Measurements from ENCODE around the gene PPP1R9B. TPM values are rescaled to one million over a fixed set of nuclear protein-coding genes. Genes with fewer than 3 reads are reported as not detected.
A peak's percentile ranks its signal among the peaks of the same experiment; 100 is the strongest.

Gene PPP1R9B
- polyA plus RNA-seq, 1 donor from 2014 or later: 4.2 TPM

- H3K4me3 Mint-ChIP-seq: no peak overlapping the region
- peaks cover 0 to 5% (median 5%) of the 10 kb centered on the region in 3 donors for H3K4me1 Mint-ChIP-seq
- H3K9me3 Mint-ChIP-seq: no peaks in the 10 kb centered on the region
- no peaks in the 10 kb centered on the region for H3K27me3 Mint-ChIP-seq
- no peaks in the 10 kb centered on the region for H3K36me3 Mint-ChIP-seq
- H3K27ac Mint-ChIP-seq: no peak overlapping the region
Observed at GRCh38 chr17:50190293-50190602, 39.8 kb upstream of the PPP1R9B start.

- Mint-ChIP-seq H3K27ac (no peak overlapping the region), H3K9me3 (no peaks in the 10 kb centered on the region), H3K36me3 (no peaks in the 10 kb centered on the region), H3K4me1 (peaks cover 5 to 9% (median 9%) of the 10 kb centered on the region in 3 donors), H3K27me3 (no peaks in the 10 kb centered on the region), H3K4me3 (no peak overlapping the region)
Observed at GRCh38 chr17:50189550-50190292, 39.2 kb upstream of the PPP1R9B start.

- Mint-ChIP-seq H3K9me3 (no peaks in the 10 kb centered on the region), H3K4me1 (peaks cover 6 to 13% (median 12%) of the 10 kb centered on the region in 3 donors), H3K36me3 (no peaks in the 10 kb centered on the region), H3K4me3 (no peak overlapping the region), H3K27me3 (no peaks in the 10 kb centered on the region), H3K27ac (no peak overlapping the region)
Observed at GRCh38 chr17:50188921-50189549, 38.6 kb upstream of the PPP1R9B start.

GRCh38 chr17:50188531-50188920, 38.0 kb upstream of the PPP1R9B start:
- no peaks in the 10 kb centered on the region for H3K9me3 Mint-ChIP-seq
- no peaks in the 10 kb centered on the region for H3K36me3 Mint-ChIP-seq
- no peak overlapping the region for H3K27ac Mint-ChIP-seq
- H3K27me3 Mint-ChIP-seq: no peaks in the 10 kb centered on the region
- no peak overlapping the region for H3K4me3 Mint-ChIP-seq
- peaks cover 11 to 18% (median 16%) of the 10 kb centered on the region in 3 donors for H3K4me1 Mint-ChIP-seq

GRCh38 chr17:50187751-50188530, 37.5 kb upstream of the PPP1R9B start:
- Mint-ChIP-seq H3K4me1 (peaks cover 13 to 19% (median 18%) of the 10 kb centered on the region in 3 donors), H3K27me3 (no peaks in the 10 kb centered on the region), H3K36me3 (no peaks in the 10 kb centered on the region), H3K4me3 (peak overlapping the region in 1 of 4 donors; percentile 52), H3K27ac (no peak overlapping the region), H3K9me3 (no peaks in the 10 kb centered on the region)

GRCh38 chr17:50187394-50187725, 36.9 kb upstream of the PPP1R9B start:
- H3K27me3 Mint-ChIP-seq: no peaks in the 10 kb centered on the region
- no peaks in the 10 kb centered on the region for H3K9me3 Mint-ChIP-seq
- peak overlapping the region in 1 of 4 donors; percentile 52 for H3K4me3 Mint-ChIP-seq
- peaks cover 18 to 24% (median 21%) of the 10 kb centered on the region in 3 donors for H3K4me1 Mint-ChIP-seq
- peak overlapping the region in 1 of 3 donors; percentile 43 for H3K27ac Mint-ChIP-seq
- no peaks in the 10 kb centered on the region for H3K36me3 Mint-ChIP-seq

GRCh38 chr17:50186661-50187393, 36.4 kb upstream of the PPP1R9B start:
- no peaks in the 10 kb centered on the region for H3K27me3 Mint-ChIP-seq
- peaks cover 18 to 25% (median 22%) of the 10 kb centered on the region in 3 donors for H3K4me1 Mint-ChIP-seq
- H3K9me3 Mint-ChIP-seq: no peaks in the 10 kb centered on the region
- peak overlapping the region in 1 of 3 donors; percentile 43 for H3K27ac Mint-ChIP-seq
- H3K4me3 Mint-ChIP-seq: no peak overlapping the region
- H3K36me3 Mint-ChIP-seq: no peaks in the 10 kb centered on the region

GRCh38 chr17:50185631-50186471, 35.4 kb upstream of the PPP1R9B start:
- H3K36me3 Mint-ChIP-seq: no peaks in the 10 kb centered on the region
- H3K9me3 Mint-ChIP-seq: no peaks in the 10 kb centered on the region
- no peaks in the 10 kb centered on the region for H3K27me3 Mint-ChIP-seq
- no peak overlapping the region for H3K27ac Mint-ChIP-seq
- H3K4me1 Mint-ChIP-seq: peaks cover 18 to 30% (median 24%) of the 10 kb centered on the region in 3 donors
- peak overlapping the region in 2 of 4 donors; percentile 41 to 76 for H3K4me3 Mint-ChIP-seq

GRCh38 chr17:50184611-50185398, 34.3 kb upstream of the PPP1R9B start:
- peak overlapping the region in 1 of 3 donors; percentile 68 for H3K27ac Mint-ChIP-seq
- no peaks in the 10 kb centered on the region for H3K9me3 Mint-ChIP-seq
- peaks cover 18 to 30% (median 24%) of the 10 kb centered on the region in 3 donors for H3K4me1 Mint-ChIP-seq
- H3K4me3 Mint-ChIP-seq: peak overlapping the region in 2 of 4 donors; percentile 69 to 89
- no peaks in the 10 kb centered on the region for H3K27me3 Mint-ChIP-seq
- H3K36me3 Mint-ChIP-seq: peaks cover 1% of the 10 kb centered on the region

GRCh38 chr17:50184064-50184463, 33.6 kb upstream of the PPP1R9B start:
- peaks cover 1% of the 10 kb centered on the region for H3K36me3 Mint-ChIP-seq
- no peaks in the 10 kb centered on the region for H3K27me3 Mint-ChIP-seq
- no peaks in the 10 kb centered on the region for H3K9me3 Mint-ChIP-seq
- H3K4me1 Mint-ChIP-seq: peaks cover 18 to 30% (median 24%) of the 10 kb centered on the region in 3 donors
- peak overlapping the region in 2 of 3 donors; percentile 1 to 71 for H3K27ac Mint-ChIP-seq
- peak overlapping the region in 3 of 4 donors; percentile 28 to 87 (median 43) for H3K4me3 Mint-ChIP-seq

GRCh38 chr17:50183421-50183994, 33.0 kb upstream of the PPP1R9B start:
- Mint-ChIP-seq H3K36me3 (peaks cover 1% of the 10 kb centered on the region), H3K27ac (peak overlapping the region in 2 of 3 donors; percentile 1 to 68)

GRCh38 chr17:50182783-50183420, 32.4 kb upstream of the PPP1R9B start:
- no peak overlapping the region for H3K27ac Mint-ChIP-seq
- peaks cover 27 to 33% (median 30%) of the 10 kb centered on the region in 3 donors for H3K4me1 Mint-ChIP-seq
- peak overlapping the region in 2 of 4 donors; percentile 86 to 87 for H3K4me3 Mint-ChIP-seq
- peaks cover 3% of the 10 kb centered on the region for H3K36me3 Mint-ChIP-seq
- H3K9me3 Mint-ChIP-seq: no peaks in the 10 kb centered on the region
- H3K27me3 Mint-ChIP-seq: peaks cover 3% of the 10 kb centered on the region

More at GRCh38 chr17:50183421-50183994, 33.0 kb upstream of the PPP1R9B start:
- Mint-ChIP-seq H3K4me3 (peak overlapping the region in 3 of 4 donors; percentile 28 to 87 (median 43)), H3K9me3 (no peaks in the 10 kb centered on the region), H3K4me1 (peaks cover 22 to 30% (median 25%) of the 10 kb centered on the region in 3 donors), H3K27me3 (peaks cover under 1% of the 10 kb centered on the region)
